Stomach (tissue), 4 donors: ENCODE results near the gene ADAMTSL3.

Source experiments
- EP300 ChIP-seq: sonication (generic); formaldehyde crosslinking; IDR thresholded peaks from one replicate; pipeline ENCODE4 v1.6.1; 2017; ENCODE audit warnings: antibody characterized with exemption
- POLR2A ChIP-seq, 4 donors: fragments of 450-650 bp; IDR thresholded peaks; one replicate each; pipeline ENCODE4 v1.6.1; 2016; ENCODE audit warnings: antibody characterized with exemption in 4 of 4, control low read depth in 2 of 4, mild to moderate bottlenecking in 1 of 4, moderate library complexity in 1 of 4
- POLR2AphosphoS5 ChIP-seq, 3 donors: sonication (generic); formaldehyde crosslinking; IDR thresholded peaks; one replicate each; pipeline ENCODE4 v1.6.1; 2016; ENCODE audit warnings: antibody characterized with exemption in 3 of 3
- TF ChIP-seq, protein P1 (sequence below), 7 experiments: fragments of 450-650 bp in 4 of 7; fragments of 200-600 bp in 3 of 7; sonication (generic) in 3 of 7; IDR thresholded peaks; one replicate each; pipeline ENCODE4 v1.5.1; 2016 to 2019; ENCODE audit warnings: antibody characterized with exemption in 7 of 7, control low read depth in 2 of 7, mild to moderate bottlenecking in 1 of 7

DNA sequence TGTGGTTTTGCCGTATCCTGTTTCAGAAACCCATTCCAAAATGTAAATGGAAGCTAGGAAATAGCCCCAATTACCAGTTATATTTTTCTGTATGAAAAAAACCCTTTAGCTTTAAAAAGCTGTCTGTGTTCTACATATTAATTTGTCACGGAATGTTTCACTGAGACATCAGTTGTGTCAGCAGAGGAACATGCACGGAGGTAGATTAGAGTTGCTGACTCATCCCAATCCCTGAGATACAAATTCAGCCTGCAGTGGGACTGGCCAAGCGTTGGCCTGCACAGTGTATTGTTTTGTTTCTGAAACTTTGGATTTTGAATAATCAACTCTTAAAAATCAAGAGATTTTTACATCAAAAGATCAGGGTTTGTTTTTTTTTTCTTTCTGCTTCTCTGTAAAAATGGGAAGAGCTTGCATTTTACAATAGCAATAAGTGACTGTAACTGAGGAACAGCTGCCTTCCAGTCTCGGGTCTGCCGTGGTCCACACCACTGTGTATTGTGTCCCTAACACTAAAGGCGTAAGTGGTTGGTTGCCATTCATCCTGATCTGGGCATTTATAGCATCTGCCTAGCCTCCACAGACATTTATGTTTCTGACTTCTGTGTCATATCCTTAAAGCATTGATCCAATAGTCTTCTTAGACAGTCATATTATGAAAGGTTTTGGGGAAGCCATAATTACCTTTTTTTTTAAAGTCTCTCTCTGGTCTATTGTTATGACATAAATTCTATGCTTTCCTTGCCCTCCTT, 218.1 kb downstream of the ADAMTSL3 start:
- TF ChIP-seq, protein P1, sequence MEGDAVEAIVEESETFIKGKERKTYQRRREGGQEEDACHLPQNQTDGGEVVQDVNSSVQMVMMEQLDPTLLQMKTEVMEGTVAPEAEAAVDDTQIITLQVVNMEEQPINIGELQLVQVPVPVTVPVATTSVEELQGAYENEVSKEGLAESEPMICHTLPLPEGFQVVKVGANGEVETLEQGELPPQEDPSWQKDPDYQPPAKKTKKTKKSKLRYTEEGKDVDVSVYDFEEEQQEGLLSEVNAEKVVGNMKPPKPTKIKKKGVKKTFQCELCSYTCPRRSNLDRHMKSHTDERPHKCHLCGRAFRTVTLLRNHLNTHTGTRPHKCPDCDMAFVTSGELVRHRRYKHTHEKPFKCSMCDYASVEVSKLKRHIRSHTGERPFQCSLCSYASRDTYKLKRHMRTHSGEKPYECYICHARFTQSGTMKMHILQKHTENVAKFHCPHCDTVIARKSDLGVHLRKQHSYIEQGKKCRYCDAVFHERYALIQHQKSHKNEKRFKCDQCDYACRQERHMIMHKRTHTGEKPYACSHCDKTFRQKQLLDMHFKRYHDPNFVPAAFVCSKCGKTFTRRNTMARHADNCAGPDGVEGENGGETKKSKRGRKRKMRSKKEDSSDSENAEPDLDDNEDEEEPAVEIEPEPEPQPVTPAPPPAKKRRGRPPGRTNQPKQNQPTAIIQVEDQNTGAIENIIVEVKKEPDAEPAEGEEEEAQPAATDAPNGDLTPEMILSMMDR (IDR thresholded peaks at IDR 0.05) = no peak
- TF ChIP-seq POLR2A (IDR thresholded peaks at IDR 0.05) (no peak), POLR2AphosphoS5 (IDR thresholded peaks at IDR 0.05) (no peak), EP300 (no peak)
